Mesendoderm (in vitro differentiated cells): ENCODE results near the gene HSDL1.
"Not testable (repeated sequence)": the region's sequence is repeated elsewhere in the genome, so short reads cannot be mapped to it uniquely, and the experiment has no call there.

Source experiments
- DNase-seq: peaks from one replicate; pipeline ENCODE4 v3.0.0; 2013
- H2AK5ac ChIP-seq: 2 replicates; pipeline ENCODE4 v1.6.1; 2013; ENCODE audit warnings: low read length, inconsistent platforms
- H2BK120ac ChIP-seq: 2 replicates; pipeline ENCODE4 v1.6.1; 2013; ENCODE audit warnings: low read depth, mild to moderate bottlenecking, low read length, moderate library complexity, mixed read lengths
- H2BK15ac ChIP-seq: replicated peaks from 2 replicates; pipeline ENCODE4 v1.6.1; 2013; ENCODE audit warnings: low read depth, mild to moderate bottlenecking, moderate library complexity
- H2BK5ac ChIP-seq: 2 replicates; pipeline ENCODE4 v1.6.1; 2013; ENCODE audit warnings: low read length, inconsistent platforms
- H3K18ac ChIP-seq: 2 replicates; pipeline ENCODE4 v1.6.1; 2013; ENCODE audit warnings: mild to moderate bottlenecking, low read length, mixed read lengths
- H3K23ac ChIP-seq: one replicate; pipeline ENCODE4 v1.6.1; 2013; ENCODE audit warnings: low read length
- H3K27ac ChIP-seq: 2 replicates; pipeline ENCODE4 v1.5.1; 2013; ENCODE audit warnings: low read depth, mild to moderate bottlenecking, inconsistent platforms, low read length, moderate library complexity
- H3K27me3 ChIP-seq: 2 replicates; pipeline ENCODE4 v1.6.1; 2013; ENCODE audit warnings: low read length, control low read depth, mild to moderate bottlenecking, inconsistent platforms; ENCODE audit not compliant: insufficient read depth, poor library complexity
- H3K36me3 ChIP-seq: 2 replicates; pipeline ENCODE4 v1.6.1; 2013; ENCODE audit warnings: low read length, inconsistent platforms; ENCODE audit not compliant: control insufficient read depth, insufficient read depth
- H3K4ac ChIP-seq: one replicate; pipeline ENCODE4 v1.6.1; 2013; ENCODE audit warnings: low read depth, mild to moderate bottlenecking, low read length, moderate library complexity
- H3K4me1 ChIP-seq: 2 replicates; pipeline ENCODE4 v1.6.1; 2013; ENCODE audit warnings: low read depth, low read length, inconsistent platforms; ENCODE audit not compliant: control insufficient read depth
- H3K4me2 ChIP-seq: 2 replicates; pipeline ENCODE4 v1.6.1; 2013; ENCODE audit warnings: low read length
- H3K4me3 ChIP-seq: 2 replicates; pipeline ENCODE4 v1.5.1; 2013; ENCODE audit warnings: mild to moderate bottlenecking, low read length
- H3K56ac ChIP-seq: one replicate; pipeline ENCODE4 v1.6.1; 2013; ENCODE audit warnings: low read length
- H3K79me1 ChIP-seq: 2 replicates; pipeline ENCODE4 v1.6.1; 2013; ENCODE audit warnings: low read length, inconsistent platforms
- H3K79me2 ChIP-seq: 2 replicates; pipeline ENCODE4 v1.6.1; 2013; ENCODE audit warnings: mild to moderate bottlenecking, low read length; ENCODE audit not compliant: control insufficient read depth, insufficient read depth
- H3K9ac ChIP-seq: 2 replicates; pipeline ENCODE4 v1.6.1; 2013; ENCODE audit warnings: low read length, inconsistent platforms
- H4K5ac ChIP-seq: one replicate; pipeline ENCODE4 v1.6.1; 2013; ENCODE audit warnings: low read length
- H4K8ac ChIP-seq: one replicate; pipeline ENCODE4 v1.6.1; 2013; ENCODE audit warnings: low read depth, mild to moderate bottlenecking, control low read depth, low read length, moderate library complexity
- WGBS: extraction: QIAGEN DNeasy Blood & Tissue Kit; methylation state at CpG from one replicate; pipeline ENCODE4 v1.1.7; 2013; ENCODE audit warnings: low lambda C conversion rate, missing lambda C conversion rate; ENCODE audit not compliant: insufficient coverage; ENCODE audit errors: extremely low coverage; 5-methylcytosine and 5-hydroxymethylcytosine counted together

HSDL1 gene

DNA sequence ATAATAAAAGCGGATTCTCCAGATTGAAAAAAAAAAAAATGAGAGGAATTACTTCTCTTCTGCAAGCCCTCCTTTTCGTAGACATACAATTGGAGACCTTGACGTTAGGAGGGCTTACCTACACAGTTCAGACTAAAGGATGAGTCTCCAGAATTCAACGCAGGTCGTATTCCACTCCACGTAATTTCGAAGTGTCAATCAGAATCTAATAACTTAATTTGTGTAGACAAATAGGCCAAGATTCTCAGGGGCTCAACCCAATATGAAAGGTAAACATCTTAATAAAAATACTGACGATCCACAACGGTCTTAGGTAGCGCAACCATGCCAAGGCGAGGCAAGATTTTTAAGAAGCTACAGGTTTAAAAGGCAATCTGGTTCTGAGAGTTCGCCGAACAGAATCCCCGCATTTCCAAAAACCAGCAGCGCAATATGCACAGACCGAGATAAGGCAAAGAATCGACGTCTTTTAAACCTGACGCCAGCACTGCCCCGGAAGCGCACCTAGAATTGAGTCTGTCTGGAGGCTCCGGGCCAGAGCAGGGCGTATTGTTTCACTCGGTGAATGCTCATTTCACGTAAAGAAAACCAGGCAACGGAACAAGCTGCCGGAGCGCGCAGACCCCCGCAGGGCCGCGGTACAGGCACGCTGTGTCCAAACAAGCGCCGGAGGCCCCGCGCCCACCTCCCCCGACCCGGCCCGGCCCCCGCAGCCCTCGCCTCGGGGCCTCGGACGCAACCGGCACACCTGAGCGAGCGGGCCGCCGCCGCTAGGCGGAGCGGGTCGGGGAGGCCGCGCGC lies 28.9 kb downstream of the HSDL1 start:
- DNase-seq, result peak; percentile 67
- no peak overlapping the region for H2BK120ac ChIP-seq
- H4K5ac ChIP-seq, result no peak overlapping the region
- peak overlapping the region; percentile 82 for H3K4ac ChIP-seq
- no peak overlapping the region for H3K23ac ChIP-seq
- peak overlapping the region; percentile 92 for H3K9ac ChIP-seq
- H3K4me2 ChIP-seq, result peak overlapping the region; percentile 58
- peaks cover 28% of the 10 kb centered on the region for H3K79me2 ChIP-seq
- H3K56ac ChIP-seq, result peak overlapping the region; percentile 93
- WGBS, result no CpG with 5 or more reads among the region's 57 CpGs
- peak overlapping the region; percentile 96 for H3K18ac ChIP-seq
- no peak overlapping the region for H2BK5ac ChIP-seq
- peak overlapping the region; percentile 96 for H3K4me3 ChIP-seq
- peaks cover 2% of the 10 kb centered on the region for H3K79me1 ChIP-seq
- no peaks in the 10 kb centered on the region for H3K36me3 ChIP-seq
- peak overlapping the region; percentile 83 for H3K27ac ChIP-seq
- no peak overlapping the region for H2BK15ac ChIP-seq
- peaks cover 2% of the 10 kb centered on the region for H3K4me1 ChIP-seq
- peak overlapping the region; percentile 66 for H4K8ac ChIP-seq
- no peaks in the 10 kb centered on the region for H3K27me3 ChIP-seq
- H2AK5ac ChIP-seq, result no peak overlapping the region

DNA sequence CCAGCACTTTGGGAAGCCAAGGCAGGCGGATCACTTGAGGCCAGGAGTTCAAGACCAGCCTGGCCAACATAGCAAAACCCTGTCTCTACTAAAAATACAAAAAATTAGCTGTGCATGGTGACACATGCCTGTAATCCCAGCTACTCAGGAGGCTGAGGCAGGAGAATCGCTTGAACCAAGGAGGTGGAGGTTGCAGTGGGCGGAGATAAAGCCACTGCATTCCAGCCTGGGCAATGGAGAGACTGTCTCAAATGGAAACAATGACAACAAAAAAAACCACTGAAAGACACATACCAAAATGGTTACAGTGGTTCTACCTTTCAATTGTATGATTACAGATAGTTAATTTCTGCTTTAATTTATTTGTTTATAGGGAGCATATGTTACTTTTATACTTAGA lies 33.0 kb downstream of the HSDL1 start:
- not testable (repeated sequence) for H2BK120ac ChIP-seq, H3K4me2 ChIP-seq, H3K9ac ChIP-seq, H3K4me1 ChIP-seq, H3K27ac ChIP-seq, H3K56ac ChIP-seq, H2BK5ac ChIP-seq, H3K18ac ChIP-seq, H4K8ac ChIP-seq, H3K36me3 ChIP-seq, H2BK15ac ChIP-seq, H4K5ac ChIP-seq, H3K23ac ChIP-seq, H3K27me3 ChIP-seq, H2AK5ac ChIP-seq, H3K4ac ChIP-seq, H3K4me3 ChIP-seq
- no CpG with 5 or more reads among the region's 3 CpGs for WGBS
- peaks cover 23% of the 10 kb centered on the region for H3K79me1 ChIP-seq
- peak; percentile 68 for DNase-seq
- peaks cover 61% of the 10 kb centered on the region for H3K79me2 ChIP-seq

DNA sequence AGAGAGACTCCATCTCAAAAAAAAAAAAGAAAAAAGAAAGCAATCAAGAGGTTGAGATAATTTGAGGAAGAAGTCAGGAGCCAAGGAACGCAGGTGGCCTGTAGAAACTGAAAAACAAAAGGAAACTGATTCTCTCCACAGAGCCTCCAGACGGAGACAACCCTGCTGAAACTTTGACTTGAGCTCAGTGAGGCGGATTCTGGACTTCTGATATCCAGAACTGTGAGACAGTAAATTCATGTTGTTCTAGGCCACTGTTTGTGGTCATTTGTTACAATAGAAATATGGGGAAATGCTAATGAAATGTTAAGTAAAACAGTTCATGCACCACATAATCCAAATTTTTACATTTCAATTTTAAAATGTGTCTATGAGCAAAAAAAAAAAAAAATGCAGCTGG lies 33.5 kb downstream of the HSDL1 start:
- Histone ChIP-seq H3K27ac (no peak overlapping the region), H3K4me3 (no peak overlapping the region), H3K18ac (no peak overlapping the region), H2BK5ac (no peak overlapping the region), H3K4me2 (no peak overlapping the region), H3K27me3 (no peaks in the 10 kb centered on the region), H3K9ac (no peak overlapping the region), H3K4me1 (peaks cover 2% of the 10 kb centered on the region), H3K79me1 (peaks cover 23% of the 10 kb centered on the region), H4K5ac (no peak overlapping the region), H3K4ac (no peak overlapping the region), H3K56ac (no peak overlapping the region), H4K8ac (no peak overlapping the region), H3K23ac (no peak overlapping the region), H2BK15ac (no peak overlapping the region), H2BK120ac (no peak overlapping the region), H3K79me2 (peaks cover 65% of the 10 kb centered on the region), H3K36me3 (no peaks in the 10 kb centered on the region), H2AK5ac (no peak overlapping the region)
- WGBS, result no CpG with 5 or more reads among the region's 3 CpGs
- no peak for DNase-seq

DNA sequence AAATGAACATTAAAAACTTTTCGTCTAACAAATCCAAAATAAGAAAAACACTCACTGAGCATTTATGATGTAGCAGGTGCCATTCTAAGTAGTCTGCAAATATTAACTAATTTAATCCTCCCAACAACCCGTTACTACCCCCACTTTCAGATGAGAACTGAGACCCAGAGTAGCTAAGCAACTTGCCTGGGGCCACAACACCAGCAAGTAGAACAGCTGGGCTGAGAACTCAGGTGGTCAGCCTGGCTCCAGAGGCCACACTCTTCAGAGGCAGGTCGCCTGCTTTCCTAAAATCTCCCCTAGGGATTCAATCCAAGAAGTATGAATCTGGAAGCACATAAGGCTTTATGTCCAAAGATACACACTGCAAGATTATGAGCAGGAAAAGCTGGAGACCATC lies 34.5 kb downstream of the HSDL1 start:
- Histone ChIP-seq H3K79me1 (peaks cover 26% of the 10 kb centered on the region), H4K5ac (no peak overlapping the region), H3K27me3 (no peaks in the 10 kb centered on the region), H3K4ac (no peak overlapping the region), H3K4me2 (no peak overlapping the region), H3K36me3 (no peaks in the 10 kb centered on the region), H3K4me3 (no peak overlapping the region), H3K18ac (no peak overlapping the region), H2AK5ac (no peak overlapping the region), H3K4me1 (peaks cover 2% of the 10 kb centered on the region), H4K8ac (no peak overlapping the region), H3K9ac (no peak overlapping the region), H2BK15ac (no peak overlapping the region), H3K27ac (no peak overlapping the region), H3K56ac (no peak overlapping the region), H2BK5ac (no peak overlapping the region), H2BK120ac (no peak overlapping the region), H3K79me2 (peaks cover 67% of the 10 kb centered on the region), H3K23ac (no peak overlapping the region)
- no peak for DNase-seq
- WGBS, result 100% methylated on average over 1 of the region's 3 CpGs

DNA sequence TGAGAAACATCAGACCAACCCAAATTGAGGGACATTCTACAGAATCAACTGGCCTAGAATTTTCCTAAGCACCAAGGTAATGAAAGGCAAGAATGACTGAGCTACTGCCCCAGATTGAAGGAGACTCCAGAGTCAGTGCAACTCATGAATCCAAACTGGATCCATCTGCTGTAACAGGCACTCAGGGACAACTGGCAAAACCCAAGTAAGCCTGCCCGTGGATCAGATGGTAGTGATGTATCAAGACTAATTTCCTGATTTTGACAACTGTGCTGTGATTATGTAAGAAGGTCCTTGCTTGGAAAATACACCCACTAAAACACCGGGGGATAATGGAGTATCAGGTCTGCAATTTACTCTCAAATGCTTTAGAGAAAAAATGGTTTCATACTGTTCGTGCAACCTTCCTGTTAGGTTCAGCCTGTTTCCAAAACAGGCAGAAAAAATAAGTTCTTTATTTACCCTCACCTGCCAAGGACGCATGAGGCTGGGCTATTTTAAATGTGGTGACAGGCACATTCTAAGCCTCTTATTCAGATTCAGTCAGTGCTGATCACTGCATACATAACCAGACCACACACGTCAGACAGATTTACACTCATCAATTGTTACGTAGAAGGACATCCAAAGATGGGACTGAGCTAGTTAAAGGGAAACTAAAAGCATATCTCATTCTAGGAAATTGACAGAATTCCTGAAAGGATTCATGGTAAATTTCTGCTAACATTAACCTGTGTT lies 35.2 kb downstream of the HSDL1 start:
- H3K4ac ChIP-seq, result no peak overlapping the region
- no peak overlapping the region for H2BK120ac ChIP-seq
- no peak overlapping the region for H4K8ac ChIP-seq
- peaks cover 29% of the 10 kb centered on the region for H3K79me1 ChIP-seq
- H3K79me2 ChIP-seq, result peaks cover 64% of the 10 kb centered on the region
- no peaks in the 10 kb centered on the region for H3K27me3 ChIP-seq
- no peak overlapping the region for H3K4me3 ChIP-seq
- no CpG with 5 or more reads among the region's 6 CpGs for WGBS
- H3K27ac ChIP-seq, result no peak overlapping the region
- no peak overlapping the region for H3K4me2 ChIP-seq
- H4K5ac ChIP-seq, result no peak overlapping the region
- no peak overlapping the region for H2BK5ac ChIP-seq
- H2AK5ac ChIP-seq, result no peak overlapping the region
- H3K18ac ChIP-seq, result no peak overlapping the region
- no peak overlapping the region for H3K56ac ChIP-seq
- no peaks in the 10 kb centered on the region for H3K36me3 ChIP-seq
- no peak overlapping the region for H3K23ac ChIP-seq
- no peak overlapping the region for H3K9ac ChIP-seq
- no peaks in the 10 kb centered on the region for H3K4me1 ChIP-seq
- no peak for DNase-seq
- no peak overlapping the region for H2BK15ac ChIP-seq
